K562 (cell line): ENCODE results near the gene ZNF598. TPM values are rescaled to one million over a fixed set of nuclear protein-coding genes. Genes with fewer than 3 reads are reported as not detected.

Experiments used
- CREBBP ChIP-seq: IDR thresholded peaks from one replicate; pipeline ENCODE4 v1.6.1; 2012; ENCODE audit warnings: low read depth, mild to moderate bottlenecking, control low read depth, inconsistent platforms, low read length
- CUX1 ChIP-seq: fragments of 200-800 bp; sonication (Bioruptor generic); IDR thresholded peaks from 2 replicates; pipeline ENCODE4 v1.6.1; 2016; ENCODE audit warnings: missing genetic modification characterization, missing compliant biosample characterization
- FOXO4 ChIP-seq: fragments of 450-650 bp; formaldehyde crosslinking; IDR thresholded peaks from 2 replicates; pipeline ENCODE4 v1.4.0; 2020; ENCODE audit warnings: mild to moderate bottlenecking, moderate library complexity
- GATA2 ChIP-seq: sonication (generic); formaldehyde crosslinking; IDR thresholded peaks from 2 replicates; pipeline ENCODE4 v1.4.0; 2020; ENCODE audit warnings: mild to moderate bottlenecking, missing genetic modification reagents
- HMG20A ChIP-seq: fragments of 450-650 bp; formaldehyde crosslinking; conservative IDR thresholded peaks from 2 replicates; pipeline ENCODE4 v1.4.0; 2020; ENCODE audit warnings: mild to moderate bottlenecking, mixed read lengths
- HNRNPK ChIP-seq: fragments of 200-400 bp; formaldehyde crosslinking; IDR thresholded peaks from one replicate; pipeline ENCODE4 v1.6.1; 2018; ENCODE audit warnings: mild to moderate bottlenecking, low read depth, low read length; ENCODE audit not compliant: poor library complexity, severe bottlenecking
- IRF2 ChIP-seq: sonication (generic); formaldehyde crosslinking; IDR thresholded peaks from 2 replicates; pipeline ENCODE4 v1.8.1; 2022; ENCODE audit warnings: mild to moderate bottlenecking, missing genetic modification reagents
- JUN ChIP-seq, 2 experiments: sonication (generic) in 1 of 2; formaldehyde crosslinking in 1 of 2; IDR thresholded peaks; 2 replicates each; pipeline versions ENCODE4 v1.6.1 to v1.8.0; 2012 to 2022; ENCODE audit warnings: borderline replicate concordance in 2 of 2, mild to moderate bottlenecking in 2 of 2, improper control_type of control experiment in 1 of 2, low read depth in 1 of 2, low read length in 1 of 2, missing genetic modification reagents in 1 of 2
- L3MBTL2 ChIP-seq: fragments of 450-650 bp; IDR thresholded peaks from 2 replicates; pipeline ENCODE4 v1.6.1; 2016; ENCODE audit warnings: mild to moderate bottlenecking, moderate library complexity
- MCM3 ChIP-seq: fragments of 450-650 bp; IDR thresholded peaks from 2 replicates; pipeline ENCODE4 v1.6.1; 2016
- NR3C1 ChIP-seq: sonication (generic); formaldehyde crosslinking; IDR thresholded peaks from 2 replicates; pipeline ENCODE4 v1.8.1; 2022; ENCODE audit warnings: missing genetic modification reagents
- PHB2 ChIP-seq: fragments of 450-650 bp; IDR thresholded peaks from 2 replicates; pipeline ENCODE4 v1.6.1; 2017; ENCODE audit warnings: low read depth
- SMAD3 ChIP-seq: fragments of 450-650 bp; formaldehyde crosslinking; conservative IDR thresholded peaks from 2 replicates; pipeline ENCODE4 v1.4.0; 2020; ENCODE audit warnings: mild to moderate bottlenecking
- SRF ChIP-seq, 2 experiments: fragments of 250-450, 450-650 bp in 1 of 2; sonication (Bioruptor Pico) in 1 of 2; sonication (generic) in 1 of 2; formaldehyde crosslinking; IDR thresholded peaks; 2 replicates each; pipeline versions ENCODE4 v1.5.0 to v1.5.1; 2020 to 2022; ENCODE audit warnings: mild to moderate bottlenecking in 1 of 2, missing genetic modification reagents in 1 of 2
- ZBTB7A ChIP-seq: IDR thresholded peaks from 2 replicates; pipeline ENCODE4 v1.6.1; 2011; ENCODE audit warnings: low read depth, mild to moderate bottlenecking, low read length, moderate library complexity, borderline replicate concordance; ENCODE audit not compliant: control insufficient read depth
- ZNF134 ChIP-seq: fragments of 250-450 bp; sonication (Bioruptor Pico); conservative IDR thresholded peaks from 2 replicates; pipeline ENCODE4 v1.4.0; 2020
- ZNF274 ChIP-seq: IDR thresholded peaks from 2 replicates; pipeline ENCODE4 v1.6.1; 2011; ENCODE audit warnings: low read depth, mild to moderate bottlenecking, low read length, moderate library complexity, borderline replicate concordance
- ZNF668 ChIP-seq: fragments of 250-450 bp; sonication (Bioruptor Pico); IDR thresholded peaks from 2 replicates; pipeline ENCODE4 v1.8.0; 2022; ENCODE audit warnings: mild to moderate bottlenecking, inconsistent platforms
- ZSCAN32 ChIP-seq: fragments of 450-650 bp; formaldehyde crosslinking; IDR thresholded peaks from 2 replicates; pipeline ENCODE4 v1.4.0; 2020; ENCODE audit warnings: mild to moderate bottlenecking, moderate library complexity
- polyA plus RNA-seq, 8 experiments: library from polyadenylated mRNA; depleted of rRNA in 4 of 8; stranded (reverse) in 5 of 8; unstranded in 3 of 8; fragments of >200 nt; fragmentation: Nextera tagmentation in 2 of 8; fragmentation: Illumina TruSeq in 1 of 8; extraction: Ambion mirVana in 2 of 8; extraction: Trizol in 1 of 8; gene quantifications; 2 replicates each; pipeline versions ENCODE4 v1.2.1 to v1.2.3, GENCODE V29; 2011 to 2014; ENCODE audit warnings: inconsistent platforms in 1 of 8, missing spikeins in 1 of 8
- total RNA-seq, 7 experiments: library from RNA; depleted of rRNA in 6 of 7; stranded (reverse); fragments of >200 nt in 6 of 7; fragmentation: Illumina TruSeq in 2 of 7; extraction: Trizol in 2 of 7; gene quantifications; 2 replicates each; pipeline versions ENCODE4 v1.2.1 to v1.2.3, GENCODE V29; 2011 to 2021; ENCODE audit warnings: low replicate concordance in 1 of 7

The ZNF598 gene
- total and polyA plus RNA-seq, 9 of the 15 experiments (the other 6 are each of a cell fraction or from before 2014, with no cell fraction given) = 0.11 to 115 (median 29.6) TPM

GRCh38 chr16:1959269-1960039 is 50.2 kb downstream of the ZNF598 start, which contains the start of gene NDUFB10 (continued):
- TF ChIP-seq CUX1 (no peak), ZNF668 (CRISPR knock-in tag) (no peak), SMAD3 (no peak), HMG20A (CRISPR knock-in tag) (no peak), IRF2 (CRISPR knock-in tag) (no peak), FOXO4 (no peak), HNRNPK (peak; percentile 21), JUN (IDR thresholded peaks at IDR 0.05; ENCODE audit: borderline replicate concordance, low read depth, low read length) (no peak), JUN (CRISPR knock-in tag; IDR thresholded peaks at IDR 0.05; ENCODE audit: borderline replicate concordance) (no peak), L3MBTL2 (peak; percentile 81), PHB2 (no peak), CREBBP (no peak), ZSCAN32 (CRISPR knock-in tag) (0 out of 2 replicates have a peak, but pooled peaks have one; percentile 9), ZNF134 (CRISPR knock-in tag) (no peak), SRF (CRISPR knock-in tag; IDR thresholded peaks at IDR 0.05) (0 out of 4 replicates have a peak, but pooled peaks of 1 of the 2 experiments have one; percentile 36), ZBTB7A (peak; percentile 68; the same call in 1 of the 2 replicates), MCM3 (no peak), NR3C1 (CRISPR knock-in tag) (no peak), ZNF274 (no peak), GATA2 (CRISPR knock-in tag) (no peak; the same call in 1 of the 2 replicates)
